ENCODE results near the gene PPP1R12A. TPM values are rescaled to one million over a fixed set of nuclear protein-coding genes. Genes with fewer than 3 reads are reported as not detected.
"Not testable (repeated sequence)": the region's sequence is repeated elsewhere in the genome, so short reads cannot be mapped to it uniquely, and the experiment has no call there.

Gene PPP1R12A
- total RNA-seq, 1 donor from 2014 or later = 123 TPM

GRCh38 chr12:79818856-79819255 is 116.0 kb downstream of the PPP1R12A start:
- H3K4me3 Mint-ChIP-seq = no peak overlapping the region
- H3K9me3 Mint-ChIP-seq = no peaks in the 10 kb centered on the region
- H3K27ac Mint-ChIP-seq = no peak overlapping the region
- DNase-seq (ENCODE audit: low spot score in 2 of 2, unreplicated experiment in 2 of 2) = no peak
- H3K27me3 Mint-ChIP-seq (ENCODE audit: low read depth) = no peaks in the 10 kb centered on the region
- H3K36me3 Mint-ChIP-seq = peaks cover 30% of the 10 kb centered on the region
- no peaks in the 10 kb centered on the region for H3K4me1 Mint-ChIP-seq
- no peak for TF ChIP-seq CTCF (IDR thresholded peaks at IDR 0.05; ENCODE audit: unreplicated experiment)

- H3K4me1 Mint-ChIP-seq; H3K27me3 Mint-ChIP-seq (ENCODE audit: low read depth); H3K9me3 Mint-ChIP-seq; DNase-seq (ENCODE audit: low spot score in 2 of 2, unreplicated experiment in 2 of 2); H3K4me3 Mint-ChIP-seq; H3K27ac Mint-ChIP-seq: not testable (repeated sequence)
- peaks cover 22% of the 10 kb centered on the region for H3K36me3 Mint-ChIP-seq
Measured at GRCh38 chr12:79784366-79785065, 150.4 kb downstream of the PPP1R12A start.

- H3K9me3 Mint-ChIP-seq = no peaks in the 10 kb centered on the region
- TF ChIP-seq CTCF (IDR thresholded peaks at IDR 0.05; ENCODE audit: unreplicated experiment) = no peak
Measured at GRCh38 chr12:79782172-79782900, 152.6 kb downstream of the PPP1R12A start.

GRCh38 chr12:79778802-79779448 is 156.0 kb downstream of the PPP1R12A start:
- Mint-ChIP-seq H3K4me1 (peaks cover 18% of the 10 kb centered on the region), H3K27ac (peak overlapping the region; percentile 69), H3K36me3 (peaks cover 13% of the 10 kb centered on the region), H3K4me3 (no peak overlapping the region), H3K9me3 (no peaks in the 10 kb centered on the region), H3K27me3 (ENCODE audit: low read depth) (no peaks in the 10 kb centered on the region)
- no peak for DNase-seq (ENCODE audit: low spot score in 2 of 2, unreplicated experiment in 2 of 2)
- no peak for TF ChIP-seq CTCF (IDR thresholded peaks at IDR 0.05; ENCODE audit: unreplicated experiment)

More at GRCh38 chr12:79782172-79782900, 152.6 kb downstream of the PPP1R12A start:
- Mint-ChIP-seq H3K4me3 (no peak overlapping the region), H3K36me3 (peaks cover 16% of the 10 kb centered on the region), H3K4me1 (peaks cover 18% of the 10 kb centered on the region), H3K27me3 (ENCODE audit: low read depth) (no peaks in the 10 kb centered on the region), H3K27ac (peak overlapping the region; percentile 22)
- DNase-seq (ENCODE audit: low spot score in 2 of 2, unreplicated experiment in 2 of 2) = no peak

- no peak for TF ChIP-seq CTCF (IDR thresholded peaks at IDR 0.05; ENCODE audit: unreplicated experiment)
- no peaks in the 10 kb centered on the region for H3K9me3 Mint-ChIP-seq
- H3K4me1 Mint-ChIP-seq = peaks cover 12% of the 10 kb centered on the region
- no peak for DNase-seq (ENCODE audit: low spot score in 2 of 2, unreplicated experiment in 2 of 2)
- H3K4me3 Mint-ChIP-seq = no peak overlapping the region
- peak overlapping the region; percentile 9 for H3K27ac Mint-ChIP-seq
- H3K36me3 Mint-ChIP-seq = peaks cover 16% of the 10 kb centered on the region
- no peaks in the 10 kb centered on the region for H3K27me3 Mint-ChIP-seq (ENCODE audit: low read depth)
Measured at GRCh38 chr12:79776111-79776510, 158.8 kb downstream of the PPP1R12A start.
